GM21528 (cell line): ENCODE measurements around the gene LCOR.
A peak's percentile ranks its signal among the peaks of the same experiment; 100 is the strongest.
"Not testable (repeated sequence)": the region's sequence is repeated elsewhere in the genome, so short reads cannot be mapped to it uniquely, and the experiment has no call there.

ENCODE experiments used
- ATAC-seq: cut with Tn5 transposase; IDR thresholded peaks from one replicate; pipeline ENCODE4 v1.9.1; 2021; ENCODE audit warnings: mild to moderate bottlenecking, moderate library complexity; ENCODE audit not compliant: unreplicated experiment, low FRiP score

LCOR gene

GRCh38 chr10:96831867-96832720, at the start of gene LCOR:
TSS of gene LCOR (plus strand) at chr10:96832298. CDS start at chr10:96949058, 116,760 bp downstream.
- ATAC-seq, result peak; percentile 69

DNA sequence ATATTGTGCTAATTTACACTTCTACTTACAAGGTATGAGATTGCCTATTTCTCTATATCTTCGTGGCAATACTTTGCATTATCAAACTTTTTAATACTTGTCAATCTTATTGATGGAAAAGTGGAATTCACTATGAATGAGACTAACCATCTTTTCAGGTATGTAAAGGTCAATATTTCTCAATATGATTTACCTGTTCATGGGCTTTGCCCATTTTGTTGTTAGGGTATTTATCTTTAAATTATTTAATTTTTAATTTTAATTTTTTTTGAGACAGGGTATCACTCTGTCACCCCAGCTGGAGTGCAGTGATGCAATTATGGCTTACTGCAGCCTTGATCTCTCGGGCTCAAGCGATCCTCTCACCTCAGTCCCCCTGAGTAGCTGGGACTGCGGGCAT, 47.8 kb upstream of the LCOR start:
- no peak for ATAC-seq

- no peak for ATAC-seq
Observed at GRCh38 chr10:96789571-96790108, 42.5 kb upstream of the LCOR start.

DNA sequence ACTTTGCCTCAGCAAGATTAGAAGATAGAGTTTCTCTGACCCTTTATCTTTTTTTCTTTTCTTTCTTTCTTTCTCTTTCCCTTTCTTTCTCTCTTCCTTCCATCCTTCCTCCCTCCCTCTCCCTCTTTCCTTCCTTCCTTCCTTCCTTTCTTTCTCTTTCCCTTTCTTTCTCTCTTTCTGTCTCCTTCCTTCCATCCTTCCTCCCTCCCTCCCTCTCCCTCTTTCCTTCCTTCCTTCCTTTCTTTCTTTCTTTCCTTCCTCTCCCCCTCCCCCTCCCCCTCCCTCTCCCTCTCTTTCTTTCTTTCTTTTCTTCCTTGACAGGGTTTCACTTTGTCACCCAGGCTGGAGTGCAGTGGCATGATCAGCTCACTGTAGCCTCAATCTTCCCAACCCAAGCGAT, 40.2 kb upstream of the LCOR start:
- ATAC-seq, result no peak

DNA sequence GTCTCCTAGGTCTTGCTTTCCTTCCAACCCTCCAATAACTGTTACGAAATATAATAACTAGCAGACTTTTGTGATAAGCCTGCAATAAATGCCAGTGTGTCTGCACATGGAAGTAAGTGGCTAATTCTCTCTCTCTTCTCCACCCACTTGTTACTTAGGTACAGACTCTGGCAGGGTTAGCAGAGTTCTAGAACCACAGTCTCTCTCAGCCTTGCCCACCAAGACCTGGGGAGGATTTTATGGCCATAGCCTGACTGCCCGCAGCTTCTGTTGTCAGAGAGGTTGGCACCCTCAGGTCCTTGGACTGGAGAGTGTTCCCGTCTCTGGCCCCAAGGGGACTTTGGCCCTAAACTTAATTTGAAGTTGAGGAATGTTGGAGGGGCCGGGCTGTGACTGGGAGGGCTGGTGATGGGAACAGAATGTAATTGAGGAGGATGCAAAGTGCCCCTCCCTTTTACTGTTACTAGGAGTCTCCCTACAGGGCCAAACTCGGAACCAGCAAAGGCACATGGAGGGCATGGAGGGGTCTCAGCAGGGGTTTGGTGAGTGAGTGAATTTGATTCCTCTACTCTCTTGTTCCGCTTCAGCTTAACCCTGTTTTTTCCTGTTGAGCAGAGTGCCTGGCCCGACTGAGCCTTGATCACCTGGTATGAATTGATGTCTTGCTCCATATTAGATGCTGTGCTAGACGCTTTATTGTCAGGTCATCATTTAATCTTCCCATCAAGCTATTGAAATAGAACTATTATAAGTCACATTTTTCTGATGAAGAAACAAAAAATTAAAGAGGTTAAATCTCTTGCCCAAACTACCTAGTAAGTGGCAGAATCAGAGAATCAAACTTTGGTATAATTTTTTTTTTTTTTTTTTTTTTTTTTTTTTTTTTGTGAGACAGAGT, 37.0 kb upstream of the LCOR start:
- ATAC-seq, result no peak

DNA sequence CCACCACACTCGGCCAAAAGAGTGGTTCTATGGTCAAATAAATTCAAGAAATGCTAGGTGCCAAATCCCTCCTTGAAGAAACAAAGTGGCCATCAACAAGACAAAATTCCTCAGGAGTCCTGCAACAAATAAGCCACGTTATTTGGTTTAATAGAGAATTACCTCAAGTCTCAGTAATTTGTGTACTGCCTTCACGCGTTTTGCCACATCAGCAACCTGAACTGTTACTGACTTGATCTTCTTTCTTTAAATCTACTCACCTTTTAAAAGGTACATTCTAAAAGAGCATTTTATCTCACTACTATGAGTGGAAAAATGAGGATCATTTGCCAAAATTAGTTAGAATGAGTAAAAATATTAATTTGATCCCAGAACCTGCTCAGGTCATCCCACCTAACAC, 34.6 kb upstream of the LCOR start:
- ATAC-seq, result no peak

DNA sequence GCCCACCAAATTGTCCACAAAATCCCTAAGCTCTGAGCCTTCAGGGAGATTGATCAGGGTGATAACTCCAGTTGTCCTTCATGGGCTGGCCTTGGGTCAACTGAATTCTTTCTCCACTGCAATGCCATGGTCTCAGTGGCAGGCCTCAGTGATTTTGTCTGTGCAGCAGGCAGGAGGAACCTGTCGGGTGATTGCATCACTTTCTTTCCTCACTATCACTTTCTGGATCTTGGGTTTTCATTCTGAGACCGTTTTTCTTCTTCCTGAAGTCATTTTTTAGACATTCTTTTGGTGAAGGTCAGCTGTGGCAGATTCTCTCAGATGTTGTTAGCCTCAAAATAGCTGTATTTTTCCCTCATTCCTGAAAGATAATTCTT, 28.8 kb upstream of the LCOR start:
- no peak for ATAC-seq

DNA sequence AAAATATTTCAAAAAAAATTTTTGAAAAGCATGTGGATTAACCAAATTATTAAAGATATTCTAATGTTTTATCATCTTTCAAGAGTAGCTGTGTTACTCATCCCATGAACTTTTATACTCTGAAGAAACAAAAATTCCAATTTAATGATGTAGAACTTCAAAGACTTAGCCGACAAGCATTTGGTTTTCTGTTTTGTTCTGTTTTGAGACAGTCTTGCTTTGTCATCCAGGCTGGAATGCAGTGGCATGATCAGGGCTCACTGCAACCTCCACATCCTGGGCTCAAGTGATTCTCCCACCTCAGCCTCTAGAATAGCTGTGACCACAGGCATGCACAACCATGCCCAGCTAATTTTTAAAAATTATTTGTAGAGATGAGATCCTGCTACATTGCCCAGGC, 17.8 kb upstream of the LCOR start:
- ATAC-seq, result no peak

DNA sequence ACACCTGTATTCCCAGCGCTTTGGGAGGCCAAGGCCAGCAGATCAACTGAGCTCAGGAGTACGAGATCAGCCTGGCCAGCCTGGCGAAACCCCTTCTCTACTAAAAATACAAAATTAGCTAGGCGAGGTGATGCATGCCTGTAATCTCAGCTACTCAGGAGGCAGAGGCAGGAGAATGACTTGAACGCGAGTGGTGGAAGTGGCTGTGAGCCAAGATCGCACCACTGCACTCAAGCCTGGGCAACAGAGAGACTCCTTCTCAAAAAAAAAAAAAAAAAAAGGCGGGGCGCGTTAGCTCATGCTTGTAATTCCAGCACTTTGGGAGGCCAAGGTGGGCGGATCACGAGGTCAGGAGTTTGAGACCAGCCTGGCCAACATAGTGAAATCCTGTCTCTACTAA, 13.1 kb upstream of the LCOR start:
- not testable (repeated sequence) for ATAC-seq

- no peak for ATAC-seq
Observed at GRCh38 chr10:96820765-96821164, 11.3 kb upstream of the LCOR start.

DNA sequence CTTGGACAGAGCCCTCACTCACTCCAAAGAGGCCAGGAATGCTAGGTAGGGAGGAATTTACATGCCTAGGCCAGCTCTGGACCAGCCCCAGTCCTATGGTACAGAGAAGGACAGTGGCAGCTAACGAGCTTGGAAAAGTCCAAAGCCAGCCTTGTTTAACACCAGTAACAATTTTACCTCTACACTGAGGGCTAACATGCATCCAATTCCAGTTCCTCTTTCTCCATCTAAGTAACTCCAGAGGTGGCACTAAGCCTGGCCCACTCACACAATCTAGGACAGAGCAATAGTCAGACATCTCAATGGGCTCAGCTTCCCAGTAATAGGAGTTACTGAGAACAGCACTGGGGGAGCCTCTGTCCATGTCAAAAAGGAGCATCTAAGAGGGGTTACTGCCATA, 5.7 kb upstream of the LCOR start:
- no peak for ATAC-seq

DNA sequence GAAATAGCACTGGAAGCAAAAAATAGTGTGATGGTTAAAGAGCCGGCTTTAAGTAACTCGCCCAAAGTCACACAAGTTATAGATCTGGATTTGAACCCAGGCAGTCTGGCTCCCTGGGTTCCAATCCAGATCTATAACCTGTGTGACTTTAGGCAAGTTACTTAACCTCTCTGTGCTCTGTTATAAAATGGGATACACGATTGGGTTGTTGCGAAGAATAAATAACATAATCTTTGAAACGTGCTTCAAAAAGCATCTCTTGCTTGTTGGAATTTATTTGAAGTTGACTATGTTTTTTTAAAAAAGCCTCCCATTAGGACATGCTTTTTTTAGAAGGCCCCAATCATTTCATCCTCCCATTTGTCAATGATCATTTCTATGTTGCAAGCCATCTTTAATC, 3.5 kb upstream of the LCOR start:
- ATAC-seq, result no peak

DNA sequence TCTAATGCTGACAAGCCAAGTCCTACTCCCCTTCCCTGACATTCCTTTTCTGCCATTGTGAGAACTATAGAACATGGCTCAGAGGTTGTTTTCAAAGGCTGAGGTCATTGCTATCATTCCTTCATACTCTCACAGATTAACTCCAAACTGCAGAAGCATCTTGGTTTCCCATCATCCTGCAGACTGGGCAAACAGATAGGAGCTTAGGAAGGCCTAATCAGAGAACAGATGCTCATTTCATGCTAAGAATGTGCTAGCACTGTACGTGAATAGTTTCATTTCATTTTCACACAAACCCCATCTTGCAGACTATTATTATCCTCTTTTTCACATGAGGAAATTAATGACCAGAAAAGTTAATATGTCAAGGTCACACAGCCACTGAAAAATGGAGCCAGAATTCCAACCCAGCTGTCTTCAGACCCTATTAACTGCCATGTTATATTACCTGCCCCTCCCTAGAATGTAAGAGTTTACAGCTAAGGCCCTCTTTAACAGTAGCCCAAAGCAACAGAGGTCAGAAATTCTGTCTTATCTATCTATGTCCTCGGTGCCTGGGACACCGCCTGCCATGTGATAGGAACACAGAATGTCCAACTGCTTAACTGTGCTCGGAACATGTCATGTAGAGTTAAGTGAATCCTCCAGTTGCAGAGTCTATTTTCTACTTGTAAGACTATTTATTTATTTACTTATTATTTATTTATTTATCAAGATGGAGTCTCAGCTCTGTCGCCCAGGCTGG, 2.9 kb upstream of the LCOR start:
- ATAC-seq, result no peak

DNA sequence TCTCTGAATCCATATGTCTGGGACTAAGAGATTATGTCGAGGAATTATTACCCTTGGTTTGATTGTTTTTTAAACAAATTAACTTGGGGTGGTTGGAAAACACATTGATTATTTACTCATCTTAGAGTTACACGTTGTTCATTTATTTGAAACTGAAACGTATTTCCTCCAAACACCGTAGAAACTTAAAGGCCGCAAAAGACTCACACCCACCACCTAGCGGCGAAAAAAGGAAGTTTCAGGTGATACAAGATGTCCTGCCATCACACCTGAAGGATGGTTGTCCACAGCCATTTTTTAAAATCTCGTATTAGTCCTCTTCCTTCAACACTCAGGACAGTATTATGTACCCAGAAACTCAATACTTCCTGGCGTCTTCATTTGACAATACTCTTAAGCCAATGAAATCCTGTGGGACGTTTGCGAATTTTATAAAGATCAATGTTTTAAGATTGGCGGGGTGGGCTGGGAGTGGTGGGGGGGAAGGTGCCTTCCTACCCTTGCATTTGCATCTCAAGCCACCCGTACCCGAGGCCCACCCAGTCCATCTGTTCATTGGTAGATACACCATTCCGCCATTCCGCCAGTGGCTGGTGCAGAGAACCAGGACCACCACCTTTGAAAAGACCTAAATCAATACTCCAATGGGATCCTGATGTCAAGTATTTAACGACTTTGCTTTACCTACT, 1.4 kb upstream of the LCOR start:
- no peak for ATAC-seq

- ATAC-seq, result no peak
Observed at GRCh38 chr10:96831200-96831866, 765 bp upstream of the LCOR start.

DNA sequence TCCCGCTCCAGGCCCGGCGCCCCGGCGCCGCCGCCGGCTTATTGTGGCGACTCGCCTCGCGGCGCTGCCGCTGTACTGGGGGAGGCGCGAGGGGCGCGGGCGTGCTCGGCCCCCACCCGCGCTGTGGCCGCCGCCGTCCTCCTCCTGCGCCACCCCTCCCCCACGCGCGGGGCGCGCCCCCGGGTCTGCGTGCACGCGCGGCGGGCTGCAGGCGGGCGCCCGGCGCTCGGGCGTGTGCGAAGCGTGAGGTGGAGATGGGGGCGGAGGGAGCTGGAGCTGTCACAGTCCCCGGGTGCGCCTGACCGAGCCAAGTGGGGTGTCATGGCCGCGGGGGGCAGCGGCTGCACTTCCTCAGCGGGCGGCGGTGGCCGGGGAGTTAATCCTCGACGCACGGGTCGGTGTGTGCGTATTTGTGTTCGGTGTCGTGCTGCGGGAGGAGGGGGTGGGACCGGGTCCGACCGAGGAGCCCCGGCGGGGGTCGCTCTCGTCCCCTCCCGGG, 672 bp downstream of the LCOR start:
- peak; percentile 64 for ATAC-seq

GRCh38 chr10:96833220-96834001, 1.3 kb downstream of the LCOR start:
- peak; percentile 3 for ATAC-seq

- ATAC-seq, result no peak
Observed at GRCh38 chr10:96834120-96834519, 2.0 kb downstream of the LCOR start.

GRCh38 chr10:96835899-96836298, 3.8 kb downstream of the LCOR start:
- no peak for ATAC-seq
